ENCODE data around the gene FAXDC2.

- TF ChIP-seq, protein P1, sequence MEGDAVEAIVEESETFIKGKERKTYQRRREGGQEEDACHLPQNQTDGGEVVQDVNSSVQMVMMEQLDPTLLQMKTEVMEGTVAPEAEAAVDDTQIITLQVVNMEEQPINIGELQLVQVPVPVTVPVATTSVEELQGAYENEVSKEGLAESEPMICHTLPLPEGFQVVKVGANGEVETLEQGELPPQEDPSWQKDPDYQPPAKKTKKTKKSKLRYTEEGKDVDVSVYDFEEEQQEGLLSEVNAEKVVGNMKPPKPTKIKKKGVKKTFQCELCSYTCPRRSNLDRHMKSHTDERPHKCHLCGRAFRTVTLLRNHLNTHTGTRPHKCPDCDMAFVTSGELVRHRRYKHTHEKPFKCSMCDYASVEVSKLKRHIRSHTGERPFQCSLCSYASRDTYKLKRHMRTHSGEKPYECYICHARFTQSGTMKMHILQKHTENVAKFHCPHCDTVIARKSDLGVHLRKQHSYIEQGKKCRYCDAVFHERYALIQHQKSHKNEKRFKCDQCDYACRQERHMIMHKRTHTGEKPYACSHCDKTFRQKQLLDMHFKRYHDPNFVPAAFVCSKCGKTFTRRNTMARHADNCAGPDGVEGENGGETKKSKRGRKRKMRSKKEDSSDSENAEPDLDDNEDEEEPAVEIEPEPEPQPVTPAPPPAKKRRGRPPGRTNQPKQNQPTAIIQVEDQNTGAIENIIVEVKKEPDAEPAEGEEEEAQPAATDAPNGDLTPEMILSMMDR (IDR thresholded peaks at IDR 0.05; ENCODE audit: low read depth, low read length, poor library complexity, severe bottlenecking), result no peak
- no peak for TF ChIP-seq EZH2phosphoT487 (IDR thresholded peaks at IDR 0.05; ENCODE audit: borderline replicate concordance, low read length)
Measured at GRCh38 chr5:154820383-154820782, 30.0 kb downstream of the FAXDC2 start.
